NCI-H524 treated with DMSO at 0.1 percent for 48 hours (cell line): Measurements from ENCODE around the gene RPS24.
"Not testable (repeated sequence)": the region's sequence is repeated elsewhere in the genome, so short reads cannot be mapped to it uniquely, and the experiment has no call there.

Experiments used
- DNase-seq: peaks from one replicate; lab custom pipeline; 2025; lab: John Stamatoyannopoulos, UW

The RPS24 gene

GRCh38 chr10:78033637-78034470, at the start of gene RPS24:
RPS24 (plus strand) TSS chr10:78033863; CDS start chr10:78033902, 39 bp downstream.
- DNase-seq, result peak; percentile 69

GRCh38 chr10:77984986-77985385, 48.7 kb upstream of the RPS24 start:
- DNase-seq, result no peak

- DNase-seq, result no peak
Observed at GRCh38 chr10:77987671-77988255, 45.9 kb upstream of the RPS24 start.

GRCh38 chr10:77989081-77989724, 44.5 kb upstream of the RPS24 start:
- no peak for DNase-seq

DNA sequence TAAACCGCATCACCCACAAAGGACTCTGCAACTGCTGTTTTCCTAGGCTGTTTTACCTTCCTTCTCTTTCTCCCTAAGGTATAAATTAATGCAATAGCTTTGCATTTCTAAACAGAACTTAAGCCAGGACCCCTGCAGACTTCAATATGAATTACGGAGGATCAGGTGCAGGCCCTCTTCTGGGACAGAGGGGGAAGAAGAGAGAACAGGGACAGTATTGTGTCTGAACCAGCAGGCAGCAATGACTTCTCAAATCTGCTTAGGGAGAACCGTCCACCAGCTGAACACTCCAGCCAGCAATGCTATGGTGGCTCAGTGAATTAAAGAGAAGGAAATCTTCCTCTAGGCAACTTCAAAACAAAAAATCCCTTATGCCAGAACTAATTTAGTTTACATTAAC, 40.0 kb upstream of the RPS24 start:
- no peak for DNase-seq

- not testable (repeated sequence) for DNase-seq
Observed at GRCh38 chr10:77998780-77999179, 34.9 kb upstream of the RPS24 start.

DNA sequence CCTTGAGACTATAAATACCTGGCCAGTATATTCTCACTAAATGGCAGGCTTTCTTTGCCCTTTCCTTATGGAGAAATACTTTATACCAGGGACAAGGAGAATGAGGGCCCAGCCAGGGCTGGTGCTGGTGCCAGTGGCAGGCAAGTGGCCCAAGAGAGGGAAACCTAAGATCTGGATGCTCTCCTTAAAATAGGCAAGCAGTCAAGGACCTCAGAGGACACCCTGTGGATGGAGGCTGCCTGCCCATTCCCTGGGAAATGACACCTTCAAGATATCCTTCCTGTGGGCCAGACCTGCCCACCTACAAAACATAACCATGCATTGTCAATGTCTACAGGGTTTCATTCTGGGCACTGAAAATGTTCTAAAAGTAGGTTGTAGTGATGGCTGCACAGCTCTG, 33.5 kb upstream of the RPS24 start:
- DNase-seq, result no peak

DNA sequence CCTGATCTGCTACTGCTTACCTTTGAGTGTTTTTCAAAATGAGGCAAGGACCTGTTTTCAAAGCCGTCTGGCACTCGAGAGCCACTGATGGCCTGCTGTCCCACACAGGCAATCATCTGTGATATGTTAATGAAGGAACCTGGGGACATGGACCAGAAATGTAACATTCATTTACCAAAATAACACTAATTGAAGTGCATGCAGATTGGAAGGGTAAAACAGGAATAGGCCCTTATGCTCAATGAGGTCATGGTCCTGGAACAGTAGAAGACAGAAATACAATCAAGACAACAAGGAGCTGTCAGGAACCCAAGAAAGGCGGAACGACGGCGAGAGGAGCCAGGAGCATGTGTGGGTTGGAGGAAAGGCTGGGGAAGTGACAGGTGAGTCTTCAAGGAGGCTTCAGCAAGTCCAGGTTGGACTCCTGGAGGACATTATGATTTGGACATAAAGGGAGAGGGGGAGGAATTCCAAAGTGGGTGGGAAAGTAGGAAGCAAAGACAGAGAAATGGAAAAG, 32.6 kb upstream of the RPS24 start:
- no peak for DNase-seq

DNA sequence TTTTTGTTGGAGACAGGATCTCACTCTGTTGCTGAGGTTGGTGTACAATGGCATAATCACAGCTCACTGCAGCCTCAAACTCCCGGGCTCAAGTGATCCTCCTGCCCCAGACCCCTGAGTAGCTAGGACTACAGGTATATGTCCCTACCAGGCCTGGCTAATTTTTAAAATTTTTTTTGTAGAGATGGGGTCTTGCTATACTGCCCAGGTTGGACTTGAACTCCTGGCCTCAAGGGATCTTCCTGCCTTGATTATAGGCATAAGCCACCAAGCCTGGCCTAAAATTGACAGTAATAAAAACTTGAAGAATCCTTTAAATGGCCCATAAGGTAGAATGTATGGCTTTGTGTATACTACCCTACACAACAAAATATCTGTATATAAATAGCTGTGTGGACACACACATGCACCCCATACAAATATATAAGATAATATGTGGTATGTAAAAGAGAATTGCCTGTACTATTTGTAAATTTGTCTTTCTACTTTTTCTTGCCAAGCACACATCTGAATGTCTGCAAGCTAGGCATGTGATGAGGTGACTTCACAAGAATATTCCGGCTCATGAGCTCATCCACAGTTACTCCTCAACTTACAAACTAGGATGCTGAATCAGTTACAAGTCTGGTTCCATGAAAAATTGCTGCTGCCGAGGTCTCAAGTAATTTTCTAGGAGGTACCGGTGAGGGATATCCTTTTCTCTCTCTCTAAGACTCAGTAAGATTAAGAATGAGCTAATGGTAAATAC, 30.9 kb upstream of the RPS24 start:
- DNase-seq, result no peak

DNA sequence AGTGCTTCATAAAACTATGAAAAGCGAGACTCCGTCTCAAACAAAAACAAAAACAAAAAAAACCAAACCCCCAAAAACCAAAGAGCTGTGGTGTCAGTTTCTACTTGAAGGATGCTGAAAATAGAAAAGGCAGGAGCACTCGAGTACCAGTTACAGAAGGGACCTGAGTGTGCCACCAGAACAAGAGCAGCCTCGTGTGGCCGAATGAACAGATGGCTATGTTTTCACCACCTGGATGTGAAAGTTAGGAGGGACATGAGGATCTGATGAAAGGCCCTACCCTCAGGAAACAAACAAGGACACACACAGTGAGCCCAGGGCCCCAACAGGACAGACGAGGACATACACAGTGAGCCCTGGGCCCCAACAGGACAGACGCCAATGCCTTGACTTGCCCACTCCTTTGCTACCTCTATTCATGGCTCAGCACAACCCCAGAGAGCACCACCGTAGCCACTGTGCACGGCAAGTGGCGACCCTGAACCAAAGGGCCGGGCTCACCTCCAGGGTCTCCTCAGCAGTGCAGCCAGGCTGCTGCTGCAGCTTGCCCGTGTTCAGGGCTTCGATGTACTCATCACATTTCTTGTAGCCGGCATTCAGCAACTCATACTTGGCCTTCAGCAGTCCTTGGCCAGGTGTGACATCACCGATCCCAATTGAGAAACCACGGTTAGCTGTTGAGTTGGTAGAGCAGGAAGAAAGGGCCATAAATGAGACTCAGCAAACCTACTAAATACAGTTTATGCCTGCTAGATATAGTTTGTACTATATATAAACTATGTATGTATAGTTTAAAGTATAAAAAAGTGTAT, 29.2 kb upstream of the RPS24 start:
- peak; percentile 26 for DNase-seq

GRCh38 chr10:78007172-78007571, 26.5 kb upstream of the RPS24 start:
- no peak for DNase-seq

DNA sequence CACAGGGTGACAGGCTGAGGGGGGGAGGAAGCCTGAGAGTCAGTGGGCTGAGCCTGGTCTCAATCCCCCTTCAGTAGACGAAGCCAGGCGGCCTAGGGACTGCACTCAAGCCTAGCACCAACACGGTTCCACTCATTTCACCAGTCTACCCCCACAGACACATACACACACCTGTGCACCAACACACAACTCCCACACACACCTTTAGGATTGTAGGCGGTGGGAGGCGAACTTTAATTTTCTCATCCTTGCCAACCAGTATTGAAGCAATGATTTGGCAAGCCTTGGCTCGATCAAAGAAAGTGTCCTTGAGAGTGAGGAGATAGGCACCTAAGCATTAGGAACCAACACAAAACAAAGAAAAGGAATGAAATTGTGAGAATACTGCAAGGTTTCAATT, 24.0 kb upstream of the RPS24 start:
- DNase-seq, result no peak

- no peak for DNase-seq
Observed at GRCh38 chr10:78010278-78010677, 23.4 kb upstream of the RPS24 start.

DNA sequence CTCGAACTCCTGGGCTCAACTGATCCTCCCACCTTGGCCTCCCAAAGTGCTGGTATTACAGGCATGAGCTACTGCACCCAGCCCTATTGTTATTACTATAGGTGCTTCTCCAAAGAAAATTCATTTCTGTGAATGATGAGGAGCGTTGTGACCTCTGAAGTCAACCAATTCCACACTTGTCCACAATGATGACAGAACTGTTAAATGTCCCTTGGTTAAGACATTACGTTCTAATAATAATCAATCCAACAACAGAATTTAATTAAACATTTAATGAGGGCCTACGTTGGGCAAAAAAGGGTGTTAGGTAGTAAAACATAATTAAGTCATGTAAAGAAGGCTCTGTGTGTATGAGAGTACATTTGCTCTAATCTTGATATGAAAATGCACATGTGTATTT, 22.6 kb upstream of the RPS24 start:
- no peak for DNase-seq

DNA sequence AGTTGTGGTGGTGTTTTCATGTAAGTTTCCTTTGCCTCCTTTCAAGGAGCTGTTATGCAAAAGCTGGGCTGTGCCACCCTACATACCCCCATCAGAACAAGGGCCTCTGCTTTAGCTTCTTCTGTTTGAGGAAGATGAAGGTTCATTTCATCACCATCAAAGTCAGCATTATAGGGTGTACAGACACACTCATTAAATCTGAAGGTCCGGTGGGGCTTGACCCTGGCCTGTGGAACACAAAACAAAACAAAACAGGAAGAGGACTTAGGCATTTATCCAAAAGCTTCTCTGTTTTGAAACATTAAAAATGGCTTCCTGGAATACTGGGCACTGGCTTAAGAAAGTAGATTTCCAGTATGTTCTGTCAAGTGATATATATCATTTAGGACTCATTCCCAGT, 20.1 kb upstream of the RPS24 start:
- no peak for DNase-seq

DNA sequence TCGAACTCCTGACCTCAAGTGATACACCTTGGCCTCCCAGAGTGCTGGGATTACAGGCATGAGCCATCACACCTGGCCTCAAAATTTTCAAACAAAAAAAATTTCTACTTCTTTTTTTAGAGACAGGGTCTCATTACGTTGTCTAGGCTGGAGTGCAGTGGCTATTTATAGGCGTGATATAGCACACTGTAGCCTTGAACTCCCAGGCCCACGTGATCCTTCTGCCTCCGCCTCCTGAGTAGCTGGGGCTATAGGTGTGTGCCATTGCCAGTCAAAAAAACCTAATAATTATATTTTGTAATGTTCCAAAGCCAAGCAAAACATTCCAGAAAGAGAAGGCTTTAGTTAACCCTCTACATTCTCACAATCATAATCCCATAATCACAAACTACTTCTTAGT, 18.1 kb upstream of the RPS24 start:
- DNase-seq, result no peak

- no peak for DNase-seq
Observed at GRCh38 chr10:78017856-78018255, 15.8 kb upstream of the RPS24 start.

GRCh38 chr10:78019264-78019663, 14.4 kb upstream of the RPS24 start:
- no peak for DNase-seq

DNA sequence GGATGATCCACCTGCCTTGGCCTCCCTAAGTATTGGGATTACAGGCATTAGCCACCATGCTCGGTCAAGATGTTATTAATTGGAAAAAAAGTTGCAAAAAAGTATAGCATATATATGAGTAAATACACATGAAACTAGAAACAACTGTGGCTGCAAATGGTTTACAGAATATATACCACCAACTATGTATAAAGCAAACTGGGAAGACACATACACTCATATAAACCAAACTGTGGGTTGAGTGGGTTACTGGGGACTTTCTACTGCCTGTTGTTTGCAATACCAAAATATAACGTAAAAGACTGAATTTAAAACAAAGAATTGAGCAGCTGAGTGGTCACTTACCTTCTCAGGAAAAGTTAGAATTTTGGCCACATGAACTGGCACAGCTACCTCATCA, 12.5 kb upstream of the RPS24 start:
- no peak for DNase-seq

- no peak for DNase-seq
Observed at GRCh38 chr10:78023741-78024140, 9.9 kb upstream of the RPS24 start.

DNA sequence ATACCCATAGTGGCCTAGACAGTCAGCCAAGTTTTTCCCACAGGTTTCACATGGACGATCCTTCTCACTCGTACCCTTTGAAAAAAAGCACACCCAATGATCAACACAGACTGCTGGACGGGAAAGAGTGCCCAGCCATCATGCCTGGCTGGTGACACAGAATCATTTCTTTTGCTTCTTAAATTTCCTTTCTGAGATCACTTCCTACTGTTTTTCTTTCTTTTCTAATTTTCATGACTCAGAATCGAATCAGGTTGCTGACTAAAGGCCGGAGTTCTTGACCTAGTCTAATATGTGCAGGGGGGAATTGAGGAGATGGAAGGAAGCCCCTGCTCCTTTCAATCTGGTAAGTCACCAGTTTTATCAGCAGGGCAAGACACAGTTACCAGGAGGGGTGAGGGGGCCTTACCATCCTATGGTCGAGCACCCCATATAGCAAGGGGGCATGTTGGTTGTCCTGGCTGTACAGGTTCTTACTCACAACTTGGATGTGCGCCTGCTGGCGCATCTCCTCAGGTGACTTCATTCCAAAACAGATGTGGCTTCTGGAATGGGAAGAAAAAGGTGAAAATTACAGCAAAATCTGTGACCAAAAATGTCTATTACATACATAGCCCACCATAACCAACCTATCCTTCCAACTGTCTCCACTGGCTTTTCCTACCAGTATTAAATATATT, 7.8 kb upstream of the RPS24 start:
- no peak for DNase-seq
